GM23248 (cell line): ENCODE data around the gene TCEA2. TPM values are rescaled to one million over a fixed set of nuclear protein-coding genes. Genes with fewer than 3 reads are reported as not detected.

ENCODE experiments used
- DNase-seq: peaks from one replicate; pipeline ENCODE4 v3.0.0-alpha.2; 2015
- H2AFZ ChIP-seq: fragments of 200-600 bp; sonication (generic); 2 replicates; pipeline ENCODE4 v1.6.1; 2016; ENCODE audit warnings: antibody characterized with exemption
- H3F3A ChIP-seq: fragments of 200-600 bp; sonication (generic); 2 replicates; pipeline ENCODE4 v1.6.1; 2016; ENCODE audit warnings: mild to moderate bottlenecking, antibody characterized with exemption, mixed run types; ENCODE audit not compliant: insufficient read depth
- H3K27ac ChIP-seq: fragments of 200-600 bp; sonication (generic); 2 replicates; pipeline ENCODE4 v1.5.1; 2016; ENCODE audit warnings: mild to moderate bottlenecking
- H3K27me3 ChIP-seq: fragments of 200-600 bp; sonication (generic); replicated peaks from 2 replicates; pipeline ENCODE4 v1.6.1; 2016; ENCODE audit warnings: mild to moderate bottlenecking; ENCODE audit not compliant: insufficient read depth
- H3K36me3 ChIP-seq: fragments of 200-600 bp; sonication (generic); 2 replicates; pipeline ENCODE4 v1.6.1; 2016; ENCODE audit warnings: low read depth, mild to moderate bottlenecking
- H3K4me1 ChIP-seq: fragments of 200-600 bp; sonication (generic); 2 replicates; pipeline ENCODE4 v1.6.1; 2016; ENCODE audit warnings: mild to moderate bottlenecking; ENCODE audit not compliant: insufficient read depth
- H3K4me2 ChIP-seq: fragments of 200-600 bp; sonication (generic); one replicate; pipeline ENCODE4 v1.6.1; 2016; ENCODE audit warnings: mild to moderate bottlenecking; ENCODE audit not compliant: unreplicated experiment
- H3K4me3 ChIP-seq: fragments of 200-600 bp; sonication (generic); 2 replicates; pipeline ENCODE4 v1.5.1; 2016; ENCODE audit warnings: mild to moderate bottlenecking
- H3K79me2 ChIP-seq: fragments of 200-600 bp; sonication (generic); 2 replicates; pipeline ENCODE4 v1.6.1; 2016; ENCODE audit warnings: mild to moderate bottlenecking; ENCODE audit not compliant: insufficient read depth
- H3K9ac ChIP-seq: fragments of 200-600 bp; sonication (generic); 2 replicates; pipeline ENCODE4 v1.6.1; 2016; ENCODE audit warnings: mild to moderate bottlenecking
- H3K9me2 ChIP-seq: fragments of 200-600 bp; sonication (generic); 2 replicates; pipeline ENCODE4 v1.6.1; 2016; ENCODE audit warnings: mixed run types, mild to moderate bottlenecking, moderate library complexity; ENCODE audit not compliant: insufficient read depth
- H3K9me3 ChIP-seq: fragments of 200-600 bp; sonication (generic); one replicate; pipeline ENCODE4 v1.6.1; 2017; ENCODE audit warnings: low read depth
- H4K20me1 ChIP-seq: fragments of 200-600 bp; sonication (generic); 2 replicates; pipeline ENCODE4 v1.6.0; 2016; ENCODE audit not compliant: insufficient read depth
- EZH2 ChIP-seq: fragments of 200-600 bp; sonication (generic); IDR thresholded peaks from 2 replicates; pipeline ENCODE4 v1.6.1; 2018; ENCODE audit warnings: antibody characterized with exemption, mild to moderate bottlenecking; ENCODE audit not compliant: insufficient read depth, poor library complexity, severe bottlenecking
- EZH2phosphoT487 ChIP-seq: fragments of 200-600 bp; sonication (generic); IDR thresholded peaks from 2 replicates; pipeline ENCODE4 v1.6.1; 2018; ENCODE audit warnings: antibody characterized with exemption, moderate library complexity, mild to moderate bottlenecking, low read depth; ENCODE audit not compliant: insufficient read depth
- WGBS, 2 experiments: methylation state at CpG; one replicate each; pipeline ENCODE4 v1.1.6; 2015 to 2017; ENCODE audit warnings: low lambda C conversion rate in 2 of 2, low coverage in 1 of 2; ENCODE audit errors: missing lambda C conversion rate in 2 of 2; 5-methylcytosine and 5-hydroxymethylcytosine counted together
- in situ Hi-C: fragments of 300-500 bp; cut with MboI; formaldehyde crosslinking; loops from 2 replicates; pipeline ENCODE4 v1.15.0; 2020
- polyA plus RNA-seq: library from polyadenylated mRNA; unstranded; fragments of >200 nt; fragmentation: Nextera tagmentation; extraction: Ambion mirVana; gene quantifications from 2 replicates; pipeline ENCODE4 v1.2.1, GENCODE V29; 2016
- total RNA-seq: library from RNA; depleted of rRNA; stranded (reverse); fragments of >200 nt; shearing (Covaris generic); gene quantifications from 2 replicates; pipeline ENCODE4 v1.2.3, GENCODE V29; 2014

Gene TCEA2
- total and polyA plus RNA-seq, 2 experiments from 2014 or later, result 34.3 to 70.7 TPM

DNA sequence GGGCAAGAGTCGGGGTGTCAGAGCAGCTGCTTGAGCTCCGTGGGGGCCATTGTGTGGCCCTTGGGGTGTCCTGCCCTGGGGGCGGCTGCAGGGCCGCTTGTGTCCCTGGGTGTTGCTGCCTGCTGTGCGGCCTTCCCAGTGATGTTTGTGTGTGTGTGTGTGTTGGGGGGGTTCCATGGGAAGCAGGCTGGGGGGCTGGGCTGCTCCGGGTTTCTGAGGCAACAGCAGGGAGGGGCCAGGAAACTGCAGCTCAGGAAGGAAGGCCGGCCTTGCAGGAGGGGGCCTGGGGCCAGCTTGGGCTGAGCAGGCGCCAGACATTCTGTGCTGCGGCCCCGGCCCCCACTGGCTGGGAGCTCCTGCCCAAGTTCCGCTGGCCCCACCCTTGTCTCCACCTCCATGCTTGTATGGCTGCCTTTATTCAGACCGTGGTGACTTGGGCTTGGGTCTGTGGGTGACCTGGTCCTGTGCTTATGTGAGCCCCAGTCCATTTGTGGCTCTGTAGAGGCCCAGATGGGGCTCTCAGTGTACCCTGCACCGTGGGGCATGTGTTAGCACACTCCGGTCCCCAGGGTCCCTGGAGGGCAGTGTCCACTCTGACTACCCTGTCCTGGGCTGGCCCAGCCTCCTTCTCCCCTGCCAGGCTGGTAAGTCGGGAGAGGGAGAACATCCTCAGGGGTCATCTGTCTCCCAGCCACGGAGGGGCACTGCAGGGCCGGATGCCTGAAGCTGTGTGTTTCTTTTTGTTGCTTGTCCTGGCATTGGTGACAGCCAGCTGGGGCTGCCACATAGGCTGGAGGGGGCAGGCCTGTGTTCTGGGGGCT lies 8.9 kb upstream of the TCEA2 start:
- H3K27me3 ChIP-seq, result no peaks in the 10 kb centered on the region
- H3K79me2 ChIP-seq, result no peaks in the 10 kb centered on the region
- 42 to 44% methylated on average over 16 to 17 of the region's 17 CpGs for WGBS, 2 experiments
- H3F3A ChIP-seq, result no peaks in the 10 kb centered on the region
- no peak overlapping the region for H3K9ac ChIP-seq
- no peaks in the 10 kb centered on the region for H3K9me3 ChIP-seq
- no peak overlapping the region for H3K4me3 ChIP-seq
- in situ Hi-C loops, result no loop called here
- H4K20me1 ChIP-seq, result no peaks in the 10 kb centered on the region
- H3K27ac ChIP-seq, result no peak overlapping the region
- no peak for TF ChIP-seq EZH2phosphoT487
- no peak for TF ChIP-seq EZH2
- H3K36me3 ChIP-seq, result no peaks in the 10 kb centered on the region
- no peaks in the 10 kb centered on the region for H3K4me1 ChIP-seq
- no peak overlapping the region for H2AFZ ChIP-seq
- no peak for DNase-seq
- no peaks in the 10 kb centered on the region for H3K9me2 ChIP-seq
- H3K4me2 ChIP-seq, result no peak overlapping the region

DNA sequence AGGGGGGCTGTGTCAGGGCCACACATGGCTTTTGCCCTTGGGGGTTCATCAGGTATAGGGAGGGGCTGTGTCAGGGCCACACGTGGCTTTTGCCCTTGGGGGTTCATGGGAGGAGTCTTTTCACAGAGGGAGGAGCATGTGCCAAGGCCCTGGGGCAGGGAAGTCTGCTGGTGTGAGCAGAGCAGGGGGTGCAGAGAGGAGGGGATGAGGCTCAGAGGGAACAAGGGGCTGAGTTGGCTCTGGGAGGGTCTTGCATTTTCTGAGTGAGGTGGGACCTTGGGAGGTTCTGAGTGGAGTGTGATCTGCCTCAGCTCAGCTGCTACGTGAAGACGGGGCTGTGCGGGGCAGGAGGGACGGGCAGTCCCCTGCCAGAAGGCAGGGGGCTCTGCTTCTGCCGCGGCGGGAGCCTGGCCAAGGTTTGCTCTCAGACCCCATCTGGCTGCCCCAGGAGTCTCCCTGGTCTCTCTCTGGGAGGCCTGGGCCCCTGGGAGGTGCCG lies 7.6 kb upstream of the TCEA2 start:
- Histone ChIP-seq H3K9me3 (no peaks in the 10 kb centered on the region), H3K4me1 (no peaks in the 10 kb centered on the region), H3K9ac (no peak overlapping the region), H3K9me2 (no peaks in the 10 kb centered on the region), H2AFZ (no peak overlapping the region), H3K79me2 (no peaks in the 10 kb centered on the region), H3K27me3 (no peaks in the 10 kb centered on the region), H3K27ac (no peak overlapping the region), H3F3A (no peaks in the 10 kb centered on the region), H3K4me2 (no peak overlapping the region), H3K4me3 (no peak overlapping the region), H4K20me1 (no peaks in the 10 kb centered on the region), H3K36me3 (no peaks in the 10 kb centered on the region)
- no peak for TF ChIP-seq EZH2
- TF ChIP-seq EZH2phosphoT487, result no peak
- no peak for DNase-seq
- 81 to 83% methylated on average over 7 to 9 of the region's 9 CpGs for WGBS, 2 experiments
- in situ Hi-C loops, result no loop called here

DNA sequence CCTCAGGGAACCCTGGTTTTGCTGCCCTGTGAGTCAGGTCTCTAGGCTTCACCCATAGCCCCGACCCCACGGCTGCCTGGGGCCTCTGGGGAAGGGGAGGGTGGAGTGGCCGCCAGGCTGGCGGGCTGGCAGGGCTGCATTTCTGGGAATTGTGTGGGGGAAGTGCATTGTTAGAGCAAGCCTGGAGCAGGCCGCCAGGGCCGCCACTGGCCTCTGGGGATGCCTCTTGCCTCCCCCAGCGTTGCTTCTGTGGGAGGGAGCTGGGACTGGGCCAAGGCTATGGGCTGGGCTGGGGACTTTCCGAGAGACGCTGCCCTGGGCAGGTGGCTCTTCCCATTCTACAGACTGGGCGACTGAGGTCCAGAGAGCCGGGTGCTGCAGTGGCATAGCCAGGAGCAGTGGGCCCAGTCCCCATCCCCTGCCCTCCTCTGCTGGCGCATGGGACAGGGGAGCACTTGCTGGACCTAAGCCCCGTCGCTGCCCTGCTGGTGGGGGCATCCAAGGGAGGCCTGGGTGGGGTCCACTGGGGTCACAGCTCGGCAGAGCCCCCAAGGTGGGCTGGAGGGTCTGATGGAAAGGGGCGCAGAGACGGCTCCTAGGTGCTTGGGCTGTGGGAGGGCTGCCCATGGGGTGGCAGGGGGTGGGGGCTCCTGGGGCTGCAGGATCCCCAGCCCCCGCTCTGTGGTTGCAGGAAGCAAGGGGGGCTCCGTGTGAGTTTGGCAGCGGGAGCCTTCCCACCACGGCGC lies 6.9 kb upstream of the TCEA2 start:
- Histone ChIP-seq H3K9ac (no peak overlapping the region), H3K4me1 (no peaks in the 10 kb centered on the region)
- 53 to 57% methylated on average over 19 to 22 of the region's 22 CpGs for WGBS, 2 experiments

DNA sequence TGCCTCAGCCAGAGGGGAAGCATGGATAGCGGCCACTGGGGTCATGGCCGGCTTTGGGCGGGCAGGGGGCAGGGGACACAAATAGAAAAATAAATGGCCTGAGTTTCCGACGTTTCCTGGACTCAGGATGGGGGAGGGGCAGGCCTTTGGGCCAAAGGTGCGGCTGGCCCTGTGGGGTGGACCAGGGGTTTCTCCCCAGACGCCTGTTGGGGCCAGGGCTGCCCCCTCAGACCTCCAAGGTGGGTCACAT lies 6.4 kb upstream of the TCEA2 start:
- no peak overlapping the region for H3K9ac ChIP-seq
- H3K27ac ChIP-seq, result no peak overlapping the region
- no peaks in the 10 kb centered on the region for H3K9me3 ChIP-seq
- TF ChIP-seq EZH2, result no peak
- no peak for TF ChIP-seq EZH2phosphoT487
- H3K4me1 ChIP-seq, result no peaks in the 10 kb centered on the region
- H3K9me2 ChIP-seq, result no peaks in the 10 kb centered on the region
- H4K20me1 ChIP-seq, result no peaks in the 10 kb centered on the region
- H3K4me3 ChIP-seq, result no peak overlapping the region
- H2AFZ ChIP-seq, result no peak overlapping the region
- H3F3A ChIP-seq, result no peaks in the 10 kb centered on the region
- in situ Hi-C loops, result no loop called here
- H3K4me2 ChIP-seq, result no peak overlapping the region
- no peaks in the 10 kb centered on the region for H3K36me3 ChIP-seq
- no peak for DNase-seq
- no peaks in the 10 kb centered on the region for H3K79me2 ChIP-seq
- WGBS, 2 experiments, result 57 to 74% methylated on average over 6 to 7 of the region's 7 CpGs
- H3K27me3 ChIP-seq, result no peaks in the 10 kb centered on the region

More for the DNA sequence above, 6.9 kb upstream of the TCEA2 start:
- Histone ChIP-seq H3K4me2 (no peak overlapping the region), H3K4me3 (no peak overlapping the region), H2AFZ (no peak overlapping the region), H3F3A (no peaks in the 10 kb centered on the region), H3K9me3 (no peaks in the 10 kb centered on the region), H3K36me3 (no peaks in the 10 kb centered on the region), H3K9me2 (no peaks in the 10 kb centered on the region), H4K20me1 (no peaks in the 10 kb centered on the region), H3K27ac (no peak overlapping the region), H3K79me2 (no peaks in the 10 kb centered on the region), H3K27me3 (no peaks in the 10 kb centered on the region)
- TF ChIP-seq EZH2, result no peak
- TF ChIP-seq EZH2phosphoT487, result no peak
- DNase-seq, result no peak
- in situ Hi-C loops, result no loop called here
